Measurements from ENCODE around the gene HIBADH. TPM values are rescaled to one million over a fixed set of nuclear protein-coding genes. Genes with fewer than 3 reads are reported as not detected.
"Not testable (repeated sequence)": the region's sequence is repeated elsewhere in the genome, so short reads cannot be mapped to it uniquely, and the experiment has no call there.

Gene HIBADH
- polyA plus RNA-seq, 2 of the 4 experiments (the other 2 are of a cell fraction): 49.5 to 118 TPM

- 17% methylated on average over 5 of the region's 5 CpGs for WGBS (ENCODE audit: missing lambda C conversion rate)
- H3K4me3 ChIP-seq: peak overlapping the region; percentile 25; the same call in 1 of the 3 replicates
- peak overlapping the region; percentile 93 for H3K4me2 ChIP-seq
- DNase-seq (ENCODE audit: low read depth in 1 of 2, low spot score in 1 of 2): peak; percentile 38 to 76
- POLR2A ChIA-PET: interaction anchor here (0.6 to 1.4 kb wide), 3 partner anchors 22 to 406 kb away, joined by 4 to 7 read pairs (median 7); partner anchors contain the start of gene HIBADH
- peak overlapping the region; percentile 71 to 85 for H3K27ac ChIP-seq
- no peaks in the 10 kb centered on the region for H3K9me3 ChIP-seq
- CTCF ChIA-PET: interaction anchor here (0.8 to 2.1 kb wide), 8 partner anchors 9 to 430 kb away, joined by 3 to 7 read pairs (median 4); partner anchors contain the start of gene HIBADH
- TF ChIP-seq HMGXB4 (CRISPR knock-in tag; IDR thresholded peaks at IDR 0.05; ENCODE audit: borderline replicate concordance) (no peak), FOXS1 (CRISPR knock-in tag; IDR thresholded peaks at IDR 0.05) (peak; percentile 97; the same call in 1 of the 2 replicates), JUNB (IDR thresholded peaks at IDR 0.05) (peak; percentile 76), CEBPB (IDR thresholded peaks at IDR 0.05) (0 out of 4 replicates have a peak, but pooled peaks have one; percentile 30 to 32), RNF2 (IDR thresholded peaks at IDR 0.05; ENCODE audit: borderline replicate concordance, low read depth) (no peak), HOXA7 (CRISPR knock-in tag; IDR thresholded peaks at IDR 0.05) (no peak), MAX (IDR thresholded peaks at IDR 0.05) (no peak), JUN (IDR thresholded peaks at IDR 0.05) (peak in 1 of 2 experiments; percentile 76; a peak in 3 of 5 replicates), EP300 (IDR thresholded peaks at IDR 0.05) (peak in 1 of 2 experiments; percentile 33; a peak in 2 of 5 replicates), SMC3 (IDR thresholded peaks at IDR 0.05) (peak; percentile 25), BCL3 (IDR thresholded peaks at IDR 0.05) (peak; percentile 58; the same call in 1 of the 3 replicates), USF2 (IDR thresholded peaks at IDR 0.05) (no peak), FOSL2 (IDR thresholded peaks at IDR 0.05) (peak; percentile 65), FOSL2 (CRISPR knock-in tag; IDR thresholded peaks at IDR 0.05) (peak; percentile 60), HDAC2 (IDR thresholded peaks at IDR 0.05) (no peak), ESRRA (IDR thresholded peaks at IDR 0.05; ENCODE audit: borderline replicate concordance, low read length) (no peak), FOSB (CRISPR knock-in tag; IDR thresholded peaks at IDR 0.05) (no peak), RAD21 (conservative IDR thresholded peaks at IDR 0.05 in 1 of 2, IDR thresholded peaks at IDR 0.05 in 1 of 2) (peak in 1 of 2 experiments; percentile 27; a peak in 3 of 5 replicates)
- H3K4me1 ChIP-seq: peaks cover 40% of the 10 kb centered on the region
- no peak for FAIRE-seq
- ATAC-seq: peak; percentile 83 to 89
Observed at GRCh38 chr7:27640884-27641574, 21.7 kb downstream of the HIBADH start.

GRCh38 chr7:27639851-27640250 is 22.8 kb downstream of the HIBADH start:
- DNase-seq (ENCODE audit: low read depth in 1 of 2, low spot score in 1 of 2) (no peak), ATAC-seq (no peak), FAIRE-seq (no peak)
- Histone ChIP-seq H3K4me1 (peaks cover 46% of the 10 kb centered on the region), H3K27ac (peak overlapping the region in 1 of 2 experiments; percentile 85; a peak in 3 of 6 replicates), H3K4me3 (no peak overlapping the region), H3K9me3 (no peaks in the 10 kb centered on the region), H3K4me2 (no peak overlapping the region)
- ChIA-PET CTCF (no interaction called here), POLR2A (interaction anchor here (1.4 kb wide), 1 partner anchor 23 kb away, joined by 7 read pairs; the partner anchor contains the start of gene HIBADH)
- TF ChIP-seq KDM5A (IDR thresholded peaks at IDR 0.05) (no peak), BCL3 (IDR thresholded peaks at IDR 0.05) (no peak), HEYL (CRISPR knock-in tag; IDR thresholded peaks at IDR 0.05) (no peak), BHLHE40 (IDR thresholded peaks at IDR 0.05; ENCODE audit: low read depth, low read length) (no peak), NFE2L2 (conservative IDR thresholded peaks at IDR 0.05; ENCODE audit: low read length) (no peak), MYC (IDR thresholded peaks at IDR 0.05; ENCODE audit: borderline replicate concordance, low read length) (no peak)
- WGBS (ENCODE audit: missing lambda C conversion rate): 96% methylated on average over 6 of the region's 6 CpGs

- H3K27ac ChIP-seq; H3K9me3 ChIP-seq; DNase-seq (ENCODE audit: low read depth in 1 of 2, low spot score in 1 of 2); ATAC-seq; FAIRE-seq; H3K4me3 ChIP-seq; POLR2A ChIA-PET; CTCF ChIA-PET; H3K4me2 ChIP-seq: not testable (repeated sequence)
- WGBS (ENCODE audit: missing lambda C conversion rate): 95% methylated on average over 1 of the region's 1 CpG
- H3K4me1 ChIP-seq: peaks cover 46% of the 10 kb centered on the region
Observed at GRCh38 chr7:27639048-27639447, 23.6 kb downstream of the HIBADH start.

Data from A549 (cell line).